ENCODE results near the gene UPK3BL2. TPM values are rescaled to one million over a fixed set of nuclear protein-coding genes. Genes with fewer than 3 reads are reported as not detected.
"Not testable (repeated sequence)": the region's sequence is repeated elsewhere in the genome, so short reads cannot be mapped to it uniquely, and the experiment has no call there.

The UPK3BL2 gene
- polyA plus RNA-seq, 10 donors, result 1.2 to 16.5 (median 8.6) TPM

DNA sequence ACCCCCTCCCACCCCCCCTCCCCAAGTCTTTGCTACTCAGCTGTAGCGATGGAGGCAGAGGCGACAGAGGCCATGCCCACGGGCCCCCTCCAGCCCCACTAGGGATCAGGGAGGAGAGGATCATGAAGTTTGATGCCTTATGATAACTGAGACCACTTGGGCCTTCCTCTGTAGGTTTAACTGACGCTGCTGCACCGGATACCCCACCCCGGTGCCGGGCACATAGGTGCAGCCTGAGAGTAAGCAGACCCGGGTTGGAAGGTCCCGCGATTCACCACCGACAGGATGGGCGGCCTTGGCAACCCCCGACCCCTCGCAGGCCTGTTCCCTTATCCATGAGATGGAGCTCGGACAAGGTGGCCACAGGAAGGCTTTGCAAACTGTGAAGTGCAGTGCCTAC lies 49.5 kb downstream of the UPK3BL2 start:
- not testable (repeated sequence) for DNase-seq

DNA sequence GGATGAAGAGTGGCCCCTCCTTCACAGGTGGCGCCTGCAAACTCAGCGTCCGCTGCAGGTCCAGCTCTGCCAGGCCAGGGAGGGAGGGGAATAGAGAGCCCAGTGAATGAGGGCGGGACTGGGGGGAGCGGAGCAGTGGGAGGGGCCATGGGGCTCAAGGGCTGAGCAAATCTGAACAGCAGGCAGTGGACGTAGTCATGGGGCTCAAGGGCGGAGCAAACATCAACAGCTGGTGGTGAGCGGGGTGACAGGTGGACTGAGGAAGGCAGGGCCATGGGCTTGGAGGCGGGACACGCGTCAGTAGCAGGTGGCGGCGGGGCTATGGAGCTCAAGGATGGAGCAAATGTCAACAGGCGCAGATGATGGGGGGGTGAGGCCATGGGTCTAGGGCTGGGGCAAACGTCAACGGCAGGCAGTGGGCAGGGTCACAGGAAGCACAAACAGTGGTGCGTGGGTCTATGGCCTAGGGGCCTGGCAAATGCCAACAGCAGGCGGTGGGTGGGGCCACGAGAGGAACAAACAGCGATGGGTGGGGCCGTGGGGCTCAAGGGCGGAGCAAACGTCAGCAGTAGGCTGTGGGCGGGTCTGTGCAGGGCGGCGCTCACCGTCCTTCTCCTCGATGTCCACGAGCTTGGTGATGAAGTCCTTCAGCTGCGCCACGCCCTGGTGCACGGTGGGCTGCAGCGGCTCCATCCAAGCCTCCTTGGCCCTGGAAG lies 50.1 kb downstream of the UPK3BL2 start:
- not testable (repeated sequence) for DNase-seq

DNA sequence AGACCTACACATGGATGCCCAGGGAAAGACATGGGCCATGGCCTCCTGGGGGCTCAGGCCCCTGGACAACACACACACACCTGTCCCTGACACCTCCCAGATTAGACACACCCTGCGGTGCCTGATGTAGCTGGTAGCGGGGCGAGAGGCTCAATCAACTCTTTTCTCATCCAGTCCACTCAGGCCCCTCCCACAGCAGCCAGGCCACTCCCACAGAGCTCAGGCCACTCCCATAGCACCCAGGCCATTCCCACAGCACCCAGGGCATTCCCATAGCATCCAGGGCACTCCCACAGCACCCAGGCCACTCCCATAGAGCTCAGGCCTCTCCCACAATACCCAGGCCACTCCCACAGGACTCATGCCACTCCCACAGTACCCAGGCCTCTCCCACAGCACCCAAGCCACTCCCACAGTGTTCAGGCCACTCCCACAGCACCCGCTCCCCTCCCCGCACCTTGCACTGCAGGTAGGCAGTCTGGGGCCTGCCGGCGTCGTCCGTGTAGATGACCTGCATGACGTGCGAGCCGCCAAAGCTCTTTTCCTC lies 52.9 kb downstream of the UPK3BL2 start:
- not testable (repeated sequence) for DNase-seq

Other genes starting within 250 kb of the UPK3BL2 start
- 1 to 10 TPM in 9 of 10 donors, not detected in 1; 1.5 to 9.4 (median 3.4) TPM for gene SPDYE6, start 187.3 kb downstream of the UPK3BL2 start, polyA plus RNA-seq (ENCODE audit: insufficient read length in 10 of 10)
- 10 to 100 TPM; 17.6 to 30.1 (median 24.8) TPM for gene PRKRIP1, start 147.3 kb downstream of the UPK3BL2 start, polyA plus RNA-seq (ENCODE audit: insufficient read length in 10 of 10)
- 10 to 100 TPM in 5 of 10 donors, 1 to 10 TPM in 5; 6.3 to 16.0 (median 9.7) TPM for gene ORAI2, start 110.1 kb downstream of the UPK3BL2 start, polyA plus RNA-seq (ENCODE audit: insufficient read length in 10 of 10)
- gene ALKBH4, start 78.8 kb downstream of the UPK3BL2 start, polyA plus RNA-seq (ENCODE audit: insufficient read length in 10 of 10), result 1 to 10 TPM; 5.6 to 9.4 (median 7.5) TPM
- gene LRWD1, start 78.7 kb downstream of the UPK3BL2 start, polyA plus RNA-seq (ENCODE audit: insufficient read length in 10 of 10), result 10 to 100 TPM in 7 of 10 donors, 1 to 10 TPM in 3; 8.5 to 16.0 (median 10.7) TPM
- 10 to 100 TPM; 22.1 to 36.5 (median 27.2) TPM for gene POLR2J, start 64.8 kb downstream of the UPK3BL2 start, polyA plus RNA-seq (ENCODE audit: insufficient read length in 10 of 10)
- 10 to 100 TPM in 9 of 10 donors, 1 to 10 TPM in 1; 8.4 to 21.6 (median 11.4) TPM for gene RASA4B, start 25.9 kb downstream of the UPK3BL2 start, polyA plus RNA-seq (ENCODE audit: insufficient read length in 10 of 10)
- gene SPDYE2, start 7.5 kb upstream of the UPK3BL2 start, polyA plus RNA-seq (ENCODE audit: insufficient read length in 10 of 10), result 10 to 100 TPM in 3 of 10 donors, 1 to 10 TPM in 7; 2.3 to 13.2 (median 5.3) TPM
- 10 to 100 TPM; 50.7 to 80.4 (median 63.5) TPM for gene POLR2J3, start 28.9 kb upstream of the UPK3BL2 start, polyA plus RNA-seq (ENCODE audit: insufficient read length in 10 of 10)
- 10 to 100 TPM; 16.3 to 43.7 (median 27.8) TPM for gene RASA4, start 73.1 kb upstream of the UPK3BL2 start, polyA plus RNA-seq (ENCODE audit: insufficient read length in 10 of 10)
- 10 to 100 TPM in 6 of 10 donors, 1 to 10 TPM in 4; 3.7 to 50.4 (median 10.9) TPM for gene UPK3BL1, start 99.1 kb upstream of the UPK3BL2 start, polyA plus RNA-seq (ENCODE audit: insufficient read length in 10 of 10)
- 1 to 10 TPM in 7 of 10 donors, under 1 TPM in 3; 0.32 to 3.9 (median 1.7) TPM for gene SPDYE2B, start 106.6 kb upstream of the UPK3BL2 start, polyA plus RNA-seq (ENCODE audit: insufficient read length in 10 of 10)
- gene POLR2J2, start 128.0 kb upstream of the UPK3BL2 start, polyA plus RNA-seq (ENCODE audit: insufficient read length in 10 of 10), result 1 to 10 TPM in 8 of 10 donors, under 1 TPM in 1, not detected in 1; 0.54 to 4.3 (median 2.4) TPM
- 1 to 10 TPM; 3.5 to 8.2 (median 5.2) TPM for gene FAM185A, start 205.3 kb upstream of the UPK3BL2 start, polyA plus RNA-seq (ENCODE audit: insufficient read length in 10 of 10)